Stimulated activated CD8-positive, alpha-beta memory T cell treated with anti-CD3 and anti-CD28 coated beads, Interleukin-4, amount 100 ng/mL, for 4 hours (primary cell): Measurements from ENCODE around the gene ELP4.

Source experiments
- DNase-seq, 2 donors: peaks; one replicate each; pipeline ENCODE4 v3.0.0-alpha.2; 2020; ENCODE audit warnings: low read depth in 2 of 2, low spot score in 1 of 2

Gene ELP4

GRCh38 chr11:31809541-31809856, 299.9 kb downstream of the ELP4 start:
- no peak for DNase-seq

- DNase-seq, result no peak
Observed at GRCh38 chr11:31809857-31810778, 300.6 kb downstream of the ELP4 start.

GRCh38 chr11:31810779-31811647, 301.4 kb downstream of the ELP4 start, which contains the start of gene PAX6:
Gene PAX6 (minus strand): TSS chr11:31811322. CDS start chr11:31806411, 4,911 bp downstream.
- no peak for DNase-seq

GRCh38 chr11:31812383-31813381, 303.1 kb downstream of the ELP4 start:
- no peak for DNase-seq

- DNase-seq, result no peak
Observed at GRCh38 chr11:31813391-31814175, 304.0 kb downstream of the ELP4 start.

GRCh38 chr11:31814176-31814868, 304.8 kb downstream of the ELP4 start:
- DNase-seq, result no peak

GRCh38 chr11:31815711-31816467, 306.3 kb downstream of the ELP4 start:
- DNase-seq, result no peak

GRCh38 chr11:31816468-31817053, 307.0 kb downstream of the ELP4 start:
- no peak for DNase-seq

- DNase-seq, result no peak
Observed at GRCh38 chr11:31817054-31817620, 307.6 kb downstream of the ELP4 start.

- no peak for DNase-seq
Observed at GRCh38 chr11:31817621-31818424, 308.3 kb downstream of the ELP4 start.

- no peak for DNase-seq
Observed at GRCh38 chr11:31818425-31818755, 308.8 kb downstream of the ELP4 start.

GRCh38 chr11:31818874-31819331, 309.3 kb downstream of the ELP4 start:
- DNase-seq, result no peak

GRCh38 chr11:31819621-31820437, 310.3 kb downstream of the ELP4 start:
- no peak for DNase-seq

GRCh38 chr11:31820438-31820818, 310.9 kb downstream of the ELP4 start:
- DNase-seq, result no peak

GRCh38 chr11:31821235-31821764, 311.7 kb downstream of the ELP4 start:
- DNase-seq, result no peak

- DNase-seq, result no peak
Observed at GRCh38 chr11:31821766-31822165, 312.2 kb downstream of the ELP4 start.
